ENCODE data around the gene ALDH1A2.
"Not testable (repeated sequence)": the region's sequence is repeated elsewhere in the genome, so short reads cannot be mapped to it uniquely, and the experiment has no call there.

The ALDH1A2 gene

GRCh38 chr15:58065445-58066041, at the start of gene ALDH1A2:
Gene ALDH1A2 (minus strand): TSS chr15:58065711. CDS start chr15:58065650, 61 bp downstream.
- TF ChIP-seq CTCF (IDR thresholded peaks at IDR 0.05; ENCODE audit: extremely low read depth, missing control alignments), result no peak
- no peak for DNase-seq (ENCODE audit: low spot score)

GRCh38 chr15:58114812-58115211, 49.3 kb upstream of the ALDH1A2 start:
- DNase-seq (ENCODE audit: low spot score), result no peak
- no peak for TF ChIP-seq CTCF (IDR thresholded peaks at IDR 0.05; ENCODE audit: extremely low read depth, missing control alignments)

GRCh38 chr15:58114388-58114787, 48.9 kb upstream of the ALDH1A2 start:
- DNase-seq (ENCODE audit: low spot score), result no peak
- TF ChIP-seq CTCF (IDR thresholded peaks at IDR 0.05; ENCODE audit: extremely low read depth, missing control alignments), result no peak

GRCh38 chr15:58113358-58113757, 47.8 kb upstream of the ALDH1A2 start:
- not testable (repeated sequence) for DNase-seq (ENCODE audit: low spot score)

GRCh38 chr15:58111718-58112104, 46.2 kb upstream of the ALDH1A2 start:
- TF ChIP-seq CTCF (IDR thresholded peaks at IDR 0.05; ENCODE audit: extremely low read depth, missing control alignments), result no peak
- DNase-seq (ENCODE audit: low spot score), result no peak

GRCh38 chr15:58110999-58111717, 45.6 kb upstream of the ALDH1A2 start:
- no peak for DNase-seq (ENCODE audit: low spot score)
- TF ChIP-seq CTCF (IDR thresholded peaks at IDR 0.05; ENCODE audit: extremely low read depth, missing control alignments), result no peak

GRCh38 chr15:58109419-58109818, 43.9 kb upstream of the ALDH1A2 start:
- no peak for TF ChIP-seq CTCF (IDR thresholded peaks at IDR 0.05; ENCODE audit: extremely low read depth, missing control alignments)
- DNase-seq (ENCODE audit: low spot score), result no peak

GRCh38 chr15:58108117-58108516, 42.6 kb upstream of the ALDH1A2 start:
- no peak for DNase-seq (ENCODE audit: low spot score)
- TF ChIP-seq CTCF (IDR thresholded peaks at IDR 0.05; ENCODE audit: extremely low read depth, missing control alignments), result no peak
